MCF 10A (cell line): Measurements from ENCODE around the gene SIGLEC1. TPM values are rescaled to one million over a fixed set of nuclear protein-coding genes. Genes with fewer than 3 reads are reported as not detected.

Experiments
- BruUV-seq: library from RNA; stranded (reverse); fragments of 400-500 nt; replicated peaks from 2 replicates; lab custom pipeline; 2021; lab: Mats Ljungman, UMichigan
- CTCF ChIA-PET: fragments of 300-600 bp; sonication (Branson Sonifier 250); formaldehyde crosslinking; extraction: SDS; loops from one replicate; lab custom pipeline; 2021; ENCODE audit warnings: antibody characterized with exemption, inconsistent platforms; lab: Yijun Ruan, JAX
- POLR2A ChIA-PET: fragments of 300-600, 350-650 bp; sonication (Branson Sonifier 250); formaldehyde crosslinking; extraction: SDS; loops from one replicate; lab custom pipeline; 2020; ENCODE audit warnings: antibody characterized with exemption, inconsistent platforms; lab: Yijun Ruan, JAX
- DNase-seq: peaks from one replicate; pipeline ENCODE4 v3.0.0-alpha.2; 2018; ENCODE audit not compliant: unreplicated experiment
- H3K27ac Mint-ChIP-seq: one replicate; pipeline ENCODE4 v1.8.0; 2022; ENCODE audit warnings: mild to moderate bottlenecking, low read depth, mixed read lengths; ENCODE audit not compliant: unreplicated experiment
- H3K27me3 Mint-ChIP-seq: one replicate; pipeline ENCODE4 v1.8.0; 2022; ENCODE audit warnings: mixed read lengths; ENCODE audit not compliant: insufficient read depth, unreplicated experiment
- H3K36me3 Mint-ChIP-seq: one replicate; pipeline ENCODE4 v1.8.0; 2022; ENCODE audit warnings: mild to moderate bottlenecking, moderate library complexity, mixed read lengths; ENCODE audit not compliant: insufficient read depth, unreplicated experiment
- H3K4me1 Mint-ChIP-seq: one replicate; pipeline ENCODE4 v1.8.0; 2022; ENCODE audit warnings: mixed read lengths; ENCODE audit not compliant: insufficient read depth, unreplicated experiment
- H3K4me3 Mint-ChIP-seq: one replicate; pipeline ENCODE4 v1.8.0; 2022; ENCODE audit warnings: mild to moderate bottlenecking, moderate library complexity, mixed read lengths; ENCODE audit not compliant: unreplicated experiment
- H3K9me3 Mint-ChIP-seq: one replicate; pipeline ENCODE4 v1.8.0; 2022; ENCODE audit warnings: mixed read lengths; ENCODE audit not compliant: unreplicated experiment
- CTCF ChIP-seq: fragments of 200-600 bp; IDR thresholded peaks from one replicate; pipeline ENCODE4 v1.8.0; 2022; ENCODE audit warnings: antibody characterized with exemption, mild to moderate bottlenecking; ENCODE audit not compliant: unreplicated experiment
- intact Hi-C: fragments of 100-400 bp; cut with micrococcal nuclease; formaldehyde crosslinking; loops from 2 replicates; pipeline ENCODE4 v1.14.1; 2022
- total RNA-seq: library from RNA; stranded (reverse); gene quantifications from 2 replicates; pipeline ENCODE4 v1.2.3, GENCODE V29; 2022

Gene SIGLEC1
- total RNA-seq, 1 experiment from 2014 or later, result not detected

DNA sequence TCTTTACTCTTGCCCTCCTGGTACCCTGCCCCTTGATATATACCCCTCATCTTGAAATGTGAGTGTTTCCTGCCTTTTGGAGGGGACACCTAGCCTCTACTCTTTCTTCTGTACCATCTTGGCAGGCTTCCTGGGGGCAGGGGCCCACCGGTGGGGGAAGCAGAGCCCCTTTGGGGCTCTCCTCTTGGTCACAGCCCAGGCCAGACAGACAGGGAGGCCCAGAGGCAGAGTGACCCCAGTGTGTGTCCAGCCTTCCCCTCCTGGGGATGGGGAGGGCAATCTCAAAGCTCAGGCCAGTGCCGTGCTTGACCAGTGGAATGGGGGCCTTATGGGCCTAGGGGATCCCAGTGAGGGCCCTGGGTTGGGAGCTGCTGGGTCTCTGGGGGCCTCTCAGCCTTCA is 34.2 kb downstream of the SIGLEC1 start:
- ChIA-PET POLR2A (interaction anchor here (0.7 to 2.1 kb wide), 3 partner anchors 33 to 206 kb away, joined by 3 to 7 read pairs (median 4); partner anchors contain the start of gene SPEF1), CTCF (interaction anchor here (0.6 to 8.9 kb wide), 17 partner anchors 9 to 329 kb away, joined by 3 to 154 read pairs (median 7); partner anchors contain the start of gene SPEF1)
- Mint-ChIP-seq H3K36me3 (no peaks in the 10 kb centered on the region), H3K4me1 (no peaks in the 10 kb centered on the region), H3K4me3 (no peak overlapping the region), H3K9me3 (no peaks in the 10 kb centered on the region), H3K27ac (no peak overlapping the region), H3K27me3 (peaks cover 31% of the 10 kb centered on the region)
- DNase-seq, result no peak
- no TSS peak for BruUV-seq
- intact Hi-C loops, result loop anchor here (10.0 kb wide), 1 partner anchor 113 kb away; no protein-coding TSS in a partner anchor
- no peak for TF ChIP-seq CTCF

- BruUV-seq, result no TSS peak
- H3K4me1 Mint-ChIP-seq, result no peaks in the 10 kb centered on the region
- ChIA-PET POLR2A (interaction anchor here (0.7 to 2.1 kb wide), 3 partner anchors 34 to 207 kb away, joined by 3 to 7 read pairs (median 4); partner anchors contain the start of gene SPEF1), CTCF (interaction anchor here (1.0 to 8.9 kb wide), 19 partner anchors 9 to 178 kb away, joined by 3 to 154 read pairs (median 9); partner anchors contain the start of genes ADISSP, AP5S1, SIGLEC1 and SPEF1)
- H3K36me3 Mint-ChIP-seq, result no peaks in the 10 kb centered on the region
- no peak for TF ChIP-seq CTCF
- H3K27me3 Mint-ChIP-seq, result peaks cover 31% of the 10 kb centered on the region
- DNase-seq, result no peak
- H3K9me3 Mint-ChIP-seq, result no peaks in the 10 kb centered on the region
- no peak overlapping the region for H3K27ac Mint-ChIP-seq
- intact Hi-C loops, result loop anchor here (10.0 kb wide), 1 partner anchor 113 kb away; no protein-coding TSS in a partner anchor
- H3K4me3 Mint-ChIP-seq, result no peak overlapping the region
These were observed 34.7 kb downstream of the SIGLEC1 start for GRCh38 chr20:3677733-3678132.

- intact Hi-C loops, result loop anchor here (10.0 kb wide), 1 partner anchor 110 kb away; no protein-coding TSS in a partner anchor
- no peak overlapping the region for H3K27ac Mint-ChIP-seq
These were observed 37.2 kb downstream of the SIGLEC1 start for GRCh38 chr20:3674995-3675900.

More at GRCh38 chr20:3674995-3675900, 37.2 kb downstream of the SIGLEC1 start:
- Mint-ChIP-seq H3K9me3 (no peaks in the 10 kb centered on the region), H3K27me3 (peaks cover 40% of the 10 kb centered on the region), H3K4me1 (no peaks in the 10 kb centered on the region), H3K36me3 (no peaks in the 10 kb centered on the region), H3K4me3 (no peak overlapping the region)
- CTCF ChIA-PET, result interaction anchor here (0.7 to 8.9 kb wide), 25 partner anchors 9 to 210 kb away, joined by 3 to 154 read pairs (median 4); partner anchors contain the start of gene ADISSP
- no TSS peak for BruUV-seq
- POLR2A ChIA-PET, result interaction anchor here (0.9 to 1.6 kb wide), 4 partner anchors 12 to 109 kb away, joined by 3 to 11 read pairs (median 3); no protein-coding TSS in a partner anchor
- no peak for DNase-seq
- no peak for TF ChIP-seq CTCF
